ENCODE results near the gene SASH3.

Gene SASH3

GRCh38 chrX:129779747-129780146 is at the start of gene SASH3:
SASH3 (plus strand) TSS chrX:129779949; CDS start chrX:129780098, 149 bp downstream.
- TF ChIP-seq CTCF (IDR thresholded peaks at IDR 0.05; ENCODE audit: low read depth, low read length) = no peak
- no peak for DNase-seq (ENCODE audit: low read depth in 2 of 2)
- no peak within 1 kb of the TSS for H3K4me3 ChIP-seq (replicated peaks in 1 of 2; ENCODE audit: low read depth in 2 of 2, low read length in 2 of 2)

- TF ChIP-seq CTCF (IDR thresholded peaks at IDR 0.05; ENCODE audit: low read depth, low read length) = no peak
- DNase-seq (ENCODE audit: low read depth in 2 of 2) = no peak
Observed at GRCh38 chrX:129731228-129731627, 48.5 kb upstream of the SASH3 start.

GRCh38 chrX:129732857-129733256 is 46.9 kb upstream of the SASH3 start:
- no peak overlapping the region for H3K4me3 ChIP-seq (replicated peaks in 1 of 2; ENCODE audit: low read depth in 2 of 2, low read length in 2 of 2)
- TF ChIP-seq CTCF (IDR thresholded peaks at IDR 0.05; ENCODE audit: low read depth, low read length) = no peak
- DNase-seq (ENCODE audit: low read depth in 2 of 2) = no peak

More at GRCh38 chrX:129731228-129731627, 48.5 kb upstream of the SASH3 start:
- H3K4me3 ChIP-seq (replicated peaks in 1 of 2; ENCODE audit: low read depth in 2 of 2, low read length in 2 of 2) = no peak overlapping the region

- no peak for TF ChIP-seq CTCF (IDR thresholded peaks at IDR 0.05; ENCODE audit: low read depth, low read length)
- no peak overlapping the region for H3K4me3 ChIP-seq (replicated peaks in 1 of 2; ENCODE audit: low read depth in 2 of 2, low read length in 2 of 2)
- no peak for DNase-seq (ENCODE audit: low read depth in 2 of 2)
Observed at GRCh38 chrX:129733335-129733734, 46.4 kb upstream of the SASH3 start.

- DNase-seq (ENCODE audit: low read depth in 2 of 2) = no peak
- TF ChIP-seq CTCF (IDR thresholded peaks at IDR 0.05; ENCODE audit: low read depth, low read length) = no peak
- no peak overlapping the region for H3K4me3 ChIP-seq (replicated peaks in 1 of 2; ENCODE audit: low read depth in 2 of 2, low read length in 2 of 2)
Observed at GRCh38 chrX:129736491-129736890, 43.3 kb upstream of the SASH3 start.

- no peak for TF ChIP-seq CTCF (IDR thresholded peaks at IDR 0.05; ENCODE audit: low read depth, low read length)
- no peak overlapping the region for H3K4me3 ChIP-seq (replicated peaks in 1 of 2; ENCODE audit: low read depth in 2 of 2, low read length in 2 of 2)
- DNase-seq (ENCODE audit: low read depth in 2 of 2) = peak; percentile 52 to 60
Observed at GRCh38 chrX:129737916-129738315, 41.8 kb upstream of the SASH3 start.
